ENCODE results near the gene RFT1.
A peak's percentile ranks its signal among the peaks of the same experiment; 100 is the strongest.

RFT1 gene

GRCh38 chr3:53162672-53163443 lies 32.6 kb upstream of the RFT1 start:
- Histone ChIP-seq H3K36me3 (ENCODE audit: control insufficient read depth, insufficient read depth, low read length) (no peaks in the 10 kb centered on the region), H3K27me3 (ENCODE audit: control insufficient read depth, insufficient read depth, low read length, poor library complexity, severe bottlenecking) (peaks cover 18% of the 10 kb centered on the region), H3K4me3 (ENCODE audit: insufficient read depth, low read depth, low read length) (no peak overlapping the region), H3K4me1 (ENCODE audit: control insufficient read depth, insufficient read depth, low read length) (peaks cover 40% of the 10 kb centered on the region), H3K27ac (ENCODE audit: insufficient read depth, low read depth, low read length, poor library complexity, severe bottlenecking) (peak overlapping the region; percentile 23), H3K9me3 (ENCODE audit: control insufficient read depth, low read length) (no peaks in the 10 kb centered on the region)
- 83 to 86% methylated on average over 12 of the region's 12 CpGs for WGBS, 2 experiments

- H3K27ac ChIP-seq (ENCODE audit: insufficient read depth, low read depth, low read length, poor library complexity, severe bottlenecking), result no peak overlapping the region
- 5% methylated on average over 45 of the region's 49 CpGs for whole genome bisulfite sequencing, 2 experiments
Observed at GRCh38 chr3:53161820-53162671, 31.8 kb upstream of the RFT1 start.

GRCh38 chr3:53161450-53161819 lies 31.2 kb upstream of the RFT1 start:
- Histone ChIP-seq H3K27me3 (ENCODE audit: control insufficient read depth, insufficient read depth, low read length, poor library complexity, severe bottlenecking) (peaks cover 18% of the 10 kb centered on the region), H3K4me1 (ENCODE audit: control insufficient read depth, insufficient read depth, low read length) (peaks cover 32% of the 10 kb centered on the region), H3K9me3 (ENCODE audit: control insufficient read depth, low read length) (no peaks in the 10 kb centered on the region), H3K4me3 (ENCODE audit: insufficient read depth, low read depth, low read length) (peak overlapping the region; percentile 78), H3K36me3 (ENCODE audit: control insufficient read depth, insufficient read depth, low read length) (no peaks in the 10 kb centered on the region), H3K27ac (ENCODE audit: insufficient read depth, low read depth, low read length, poor library complexity, severe bottlenecking) (no peak overlapping the region)
- WGBS, 2 experiments, result 0% methylated on average over 41 of the region's 41 CpGs

More at GRCh38 chr3:53161820-53162671, 31.8 kb upstream of the RFT1 start:
- Histone ChIP-seq H3K4me3 (ENCODE audit: insufficient read depth, low read depth, low read length) (peak overlapping the region; percentile 78), H3K4me1 (ENCODE audit: control insufficient read depth, insufficient read depth, low read length) (peaks cover 32% of the 10 kb centered on the region), H3K9me3 (ENCODE audit: control insufficient read depth, low read length) (no peaks in the 10 kb centered on the region), H3K36me3 (ENCODE audit: control insufficient read depth, insufficient read depth, low read length) (no peaks in the 10 kb centered on the region), H3K27me3 (ENCODE audit: control insufficient read depth, insufficient read depth, low read length, poor library complexity, severe bottlenecking) (peaks cover 18% of the 10 kb centered on the region)

GRCh38 chr3:53160660-53161449 lies 30.6 kb upstream of the RFT1 start, which contains the start of gene PRKCD:
Gene PRKCD (plus strand): TSS chr3:53161209. CDS start chr3:53178423, 17,214 bp downstream.
- Histone ChIP-seq H3K4me1 (ENCODE audit: control insufficient read depth, insufficient read depth, low read length) (peaks cover 32% of the 10 kb centered on the region), H3K4me3 (ENCODE audit: insufficient read depth, low read depth, low read length) (peak within 1 kb of the TSS; percentile 78), H3K27ac (ENCODE audit: insufficient read depth, low read depth, low read length, poor library complexity, severe bottlenecking) (no peak within 1 kb of the TSS), H3K36me3 (ENCODE audit: control insufficient read depth, insufficient read depth, low read length) (no peaks in the 10 kb centered on the region), H3K27me3 (ENCODE audit: control insufficient read depth, insufficient read depth, low read length, poor library complexity, severe bottlenecking) (peaks cover 18% of the 10 kb centered on the region), H3K9me3 (ENCODE audit: control insufficient read depth, low read length) (no peaks in the 10 kb centered on the region)
- WGBS, 2 experiments, result 0% methylated on average over 88 of the region's 88 CpGs

GRCh38 chr3:53160061-53160659 lies 29.9 kb upstream of the RFT1 start:
- Histone ChIP-seq H3K9me3 (ENCODE audit: control insufficient read depth, low read length) (no peaks in the 10 kb centered on the region), H3K27me3 (ENCODE audit: control insufficient read depth, insufficient read depth, low read length, poor library complexity, severe bottlenecking) (peaks cover 18% of the 10 kb centered on the region), H3K4me3 (ENCODE audit: insufficient read depth, low read depth, low read length) (peak overlapping the region; percentile 78), H3K27ac (ENCODE audit: insufficient read depth, low read depth, low read length, poor library complexity, severe bottlenecking) (no peak overlapping the region), H3K36me3 (ENCODE audit: control insufficient read depth, insufficient read depth, low read length) (no peaks in the 10 kb centered on the region), H3K4me1 (ENCODE audit: control insufficient read depth, insufficient read depth, low read length) (peaks cover 32% of the 10 kb centered on the region)
- WGBS, 2 experiments, result 46 to 48% methylated on average over 4 of the region's 4 CpGs

GRCh38 chr3:53159156-53160060 lies 29.2 kb upstream of the RFT1 start:
- Histone ChIP-seq H3K4me1 (ENCODE audit: control insufficient read depth, insufficient read depth, low read length) (peaks cover 32% of the 10 kb centered on the region), H3K9me3 (ENCODE audit: control insufficient read depth, low read length) (no peaks in the 10 kb centered on the region), H3K27ac (ENCODE audit: insufficient read depth, low read depth, low read length, poor library complexity, severe bottlenecking) (no peak overlapping the region), H3K36me3 (ENCODE audit: control insufficient read depth, insufficient read depth, low read length) (no peaks in the 10 kb centered on the region), H3K27me3 (ENCODE audit: control insufficient read depth, insufficient read depth, low read length, poor library complexity, severe bottlenecking) (peaks cover 18% of the 10 kb centered on the region), H3K4me3 (ENCODE audit: insufficient read depth, low read depth, low read length) (no peak overlapping the region)
- 70 to 72% methylated on average over 9 of the region's 9 CpGs for WGBS, 2 experiments

- WGBS, 2 experiments, result 89 to 98% methylated on average over 2 of the region's 2 CpGs
- Histone ChIP-seq H3K27ac (ENCODE audit: insufficient read depth, low read depth, low read length, poor library complexity, severe bottlenecking) (no peak overlapping the region), H3K36me3 (ENCODE audit: control insufficient read depth, insufficient read depth, low read length) (no peaks in the 10 kb centered on the region), H3K9me3 (ENCODE audit: control insufficient read depth, low read length) (no peaks in the 10 kb centered on the region), H3K4me1 (ENCODE audit: control insufficient read depth, insufficient read depth, low read length) (peaks cover 32% of the 10 kb centered on the region), H3K27me3 (ENCODE audit: control insufficient read depth, insufficient read depth, low read length, poor library complexity, severe bottlenecking) (peaks cover 18% of the 10 kb centered on the region), H3K4me3 (ENCODE audit: insufficient read depth, low read depth, low read length) (no peak overlapping the region)
Observed at GRCh38 chr3:53158765-53159155, 28.5 kb upstream of the RFT1 start.

GRCh38 chr3:53157974-53158580 lies 27.8 kb upstream of the RFT1 start:
- Histone ChIP-seq H3K4me1 (ENCODE audit: control insufficient read depth, insufficient read depth, low read length) (peaks cover 26% of the 10 kb centered on the region), H3K9me3 (ENCODE audit: control insufficient read depth, low read length) (no peaks in the 10 kb centered on the region), H3K27me3 (ENCODE audit: control insufficient read depth, insufficient read depth, low read length, poor library complexity, severe bottlenecking) (peaks cover 18% of the 10 kb centered on the region), H3K36me3 (ENCODE audit: control insufficient read depth, insufficient read depth, low read length) (no peaks in the 10 kb centered on the region), H3K4me3 (ENCODE audit: insufficient read depth, low read depth, low read length) (no peak overlapping the region), H3K27ac (ENCODE audit: insufficient read depth, low read depth, low read length, poor library complexity, severe bottlenecking) (no peak overlapping the region)
- WGBS, 2 experiments, result 92 to 94% methylated on average over 3 of the region's 3 CpGs
